ENCODE measurements around the gene NOS1.

Gene NOS1

DNA sequence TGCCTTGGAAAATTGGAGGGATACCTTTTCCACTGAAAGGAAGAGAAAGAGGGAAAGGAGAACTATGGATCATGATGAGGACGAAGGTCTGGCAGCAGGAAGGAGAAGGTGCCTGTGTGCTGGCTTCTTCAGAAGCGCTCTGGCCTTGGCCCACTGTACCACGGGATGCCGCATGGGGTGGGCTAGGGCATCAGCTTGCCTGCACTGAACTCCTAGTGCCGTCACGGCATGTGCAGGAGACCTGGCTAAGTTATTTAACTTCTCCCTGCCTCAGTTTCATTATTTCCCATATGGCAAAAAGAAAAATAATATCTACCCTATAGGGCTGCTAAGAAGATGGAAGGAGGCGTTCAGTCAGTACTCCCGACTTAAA, 199.3 kb downstream of the NOS1 start:
- TF ChIP-seq OSR1 (CRISPR knock-in tag; IDR thresholded peaks at IDR 0.05) (no peak), ZC3H10 (CRISPR knock-in tag; IDR thresholded peaks at IDR 0.05) (no peak), ZFP30 (CRISPR knock-in tag; IDR thresholded peaks at IDR 0.05) (no peak), TCF4 (CRISPR knock-in tag; IDR thresholded peaks at IDR 0.05; ENCODE audit: borderline replicate concordance) (no peak), ARNTL (CRISPR knock-in tag; IDR thresholded peaks at IDR 0.05; ENCODE audit: borderline replicate concordance, low read depth) (no peak), ZNF565 (CRISPR knock-in tag; conservative IDR thresholded peaks at IDR 0.05; ENCODE audit: low read depth) (no peak), CSDC2 (CRISPR knock-in tag; IDR thresholded peaks at IDR 0.05) (no peak), ZNF8 (CRISPR knock-in tag; IDR thresholded peaks at IDR 0.05) (no peak), BACH2 (CRISPR knock-in tag; IDR thresholded peaks at IDR 0.05; ENCODE audit: borderline replicate concordance) (no peak), ISL1 (CRISPR knock-in tag; IDR thresholded peaks at IDR 0.05) (no peak)
- TF ChIP-seq, protein P1, sequence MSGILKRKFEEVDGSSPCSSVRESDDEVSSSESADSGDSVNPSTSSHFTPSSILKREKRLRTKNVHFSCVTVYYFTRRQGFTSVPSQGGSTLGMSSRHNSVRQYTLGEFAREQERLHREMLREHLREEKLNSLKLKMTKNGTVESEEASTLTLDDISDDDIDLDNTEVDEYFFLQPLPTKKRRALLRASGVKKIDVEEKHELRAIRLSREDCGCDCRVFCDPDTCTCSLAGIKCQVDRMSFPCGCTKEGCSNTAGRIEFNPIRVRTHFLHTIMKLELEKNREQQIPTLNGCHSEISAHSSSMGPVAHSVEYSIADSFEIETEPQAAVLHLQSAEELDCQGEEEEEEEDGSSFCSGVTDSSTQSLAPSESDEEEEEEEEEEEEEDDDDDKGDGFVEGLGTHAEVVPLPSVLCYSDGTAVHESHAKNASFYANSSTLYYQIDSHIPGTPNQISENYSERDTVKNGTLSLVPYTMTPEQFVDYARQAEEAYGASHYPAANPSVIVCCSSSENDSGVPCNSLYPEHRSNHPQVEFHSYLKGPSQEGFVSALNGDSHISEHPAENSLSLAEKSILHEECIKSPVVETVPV (CRISPR knock-in tag; IDR thresholded peaks at IDR 0.05), result no peak
- TF ChIP-seq, protein P2, sequence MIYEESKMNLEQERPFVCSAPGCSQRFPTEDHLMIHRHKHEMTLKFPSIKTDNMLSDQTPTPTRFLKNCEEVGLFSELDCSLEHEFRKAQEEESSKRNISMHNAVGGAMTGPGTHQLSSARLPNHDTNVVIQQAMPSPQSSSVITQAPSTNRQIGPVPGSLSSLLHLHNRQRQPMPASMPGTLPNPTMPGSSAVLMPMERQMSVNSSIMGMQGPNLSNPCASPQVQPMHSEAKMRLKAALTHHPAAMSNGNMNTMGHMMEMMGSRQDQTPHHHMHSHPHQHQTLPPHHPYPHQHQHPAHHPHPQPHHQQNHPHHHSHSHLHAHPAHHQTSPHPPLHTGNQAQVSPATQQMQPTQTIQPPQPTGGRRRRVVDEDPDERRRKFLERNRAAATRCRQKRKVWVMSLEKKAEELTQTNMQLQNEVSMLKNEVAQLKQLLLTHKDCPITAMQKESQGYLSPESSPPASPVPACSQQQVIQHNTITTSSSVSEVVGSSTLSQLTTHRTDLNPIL (CRISPR knock-in tag; IDR thresholded peaks at IDR 0.05; ENCODE audit: low read depth), result no peak

DNA sequence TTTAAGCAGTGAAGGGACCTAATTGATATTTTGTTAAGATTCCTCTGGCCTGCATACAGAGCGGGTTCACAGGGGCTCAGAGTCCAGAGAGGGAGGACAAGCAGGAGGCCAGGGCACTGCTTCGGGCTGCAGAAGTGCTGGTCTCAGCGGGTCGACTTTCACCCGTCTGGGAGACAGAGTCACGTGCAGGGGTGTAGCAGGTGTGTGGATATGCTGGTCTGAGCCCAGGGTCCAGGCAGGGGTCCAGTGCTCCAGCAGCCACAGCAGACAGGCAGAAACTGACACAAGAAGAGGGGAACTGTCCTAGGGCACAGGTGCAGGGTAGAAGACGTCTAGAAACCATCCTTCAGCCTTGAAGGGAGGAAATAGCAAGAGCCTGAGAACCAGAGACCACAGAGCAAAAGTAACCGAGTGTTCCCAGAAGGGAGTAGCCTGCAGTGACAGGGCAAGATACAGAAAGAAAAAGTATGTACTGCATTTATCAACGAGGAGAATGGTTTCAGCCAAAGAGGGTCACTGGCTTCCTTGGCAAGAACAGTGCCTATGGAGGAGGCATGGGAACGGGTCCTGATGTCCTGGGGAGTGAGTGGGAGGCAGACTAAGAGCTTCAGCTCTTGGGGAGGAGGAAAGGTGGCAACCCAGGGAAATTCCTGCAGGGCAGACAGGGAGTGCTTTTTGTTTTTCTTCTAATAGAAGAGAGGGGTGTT, 199.8 kb downstream of the NOS1 start:
- ATAC-seq, result no peak
- TF ChIP-seq ZFP3 (CRISPR knock-in tag; IDR thresholded peaks at IDR 0.05) (no peak), ZNF70 (CRISPR knock-in tag; IDR thresholded peaks at IDR 0.05) (no peak), GLIS3 (CRISPR knock-in tag; IDR thresholded peaks at IDR 0.05) (no peak)

More for the DNA sequence above, 199.3 kb downstream of the NOS1 start:
- no peak for ATAC-seq

DNA sequence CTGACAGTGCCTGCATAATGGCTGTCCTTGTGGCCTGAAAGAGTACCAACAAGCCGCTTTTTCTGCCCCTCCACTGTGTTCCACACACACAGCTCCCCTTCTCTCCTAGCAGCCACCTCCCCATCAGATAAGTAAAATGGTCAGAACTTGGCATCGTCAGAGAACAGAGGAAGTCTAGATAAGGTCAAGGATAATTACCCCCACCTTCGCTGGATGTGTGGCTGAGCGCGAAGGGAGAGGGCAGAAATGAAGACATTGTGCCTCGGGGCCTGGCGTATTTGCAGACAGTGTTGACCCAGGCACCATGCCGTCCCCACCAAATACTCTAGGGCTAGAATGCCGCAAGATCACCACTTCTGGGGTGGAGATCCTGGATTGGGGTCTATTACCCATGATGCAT, 201.8 kb downstream of the NOS1 start:
- no peak for TF ChIP-seq ZC3H10 (CRISPR knock-in tag; IDR thresholded peaks at IDR 0.05)
- no peak for TF ChIP-seq ZNF565 (CRISPR knock-in tag; conservative IDR thresholded peaks at IDR 0.05; ENCODE audit: low read depth)
- TF ChIP-seq PATZ1 (CRISPR knock-in tag; IDR thresholded peaks at IDR 0.05; ENCODE audit: borderline replicate concordance), result no peak
- no peak for TF ChIP-seq ESRRG (CRISPR knock-in tag; IDR thresholded peaks at IDR 0.05)
- no peak for TF ChIP-seq SNAI2 (CRISPR knock-in tag; IDR thresholded peaks at IDR 0.05)
- TF ChIP-seq, protein P3, sequence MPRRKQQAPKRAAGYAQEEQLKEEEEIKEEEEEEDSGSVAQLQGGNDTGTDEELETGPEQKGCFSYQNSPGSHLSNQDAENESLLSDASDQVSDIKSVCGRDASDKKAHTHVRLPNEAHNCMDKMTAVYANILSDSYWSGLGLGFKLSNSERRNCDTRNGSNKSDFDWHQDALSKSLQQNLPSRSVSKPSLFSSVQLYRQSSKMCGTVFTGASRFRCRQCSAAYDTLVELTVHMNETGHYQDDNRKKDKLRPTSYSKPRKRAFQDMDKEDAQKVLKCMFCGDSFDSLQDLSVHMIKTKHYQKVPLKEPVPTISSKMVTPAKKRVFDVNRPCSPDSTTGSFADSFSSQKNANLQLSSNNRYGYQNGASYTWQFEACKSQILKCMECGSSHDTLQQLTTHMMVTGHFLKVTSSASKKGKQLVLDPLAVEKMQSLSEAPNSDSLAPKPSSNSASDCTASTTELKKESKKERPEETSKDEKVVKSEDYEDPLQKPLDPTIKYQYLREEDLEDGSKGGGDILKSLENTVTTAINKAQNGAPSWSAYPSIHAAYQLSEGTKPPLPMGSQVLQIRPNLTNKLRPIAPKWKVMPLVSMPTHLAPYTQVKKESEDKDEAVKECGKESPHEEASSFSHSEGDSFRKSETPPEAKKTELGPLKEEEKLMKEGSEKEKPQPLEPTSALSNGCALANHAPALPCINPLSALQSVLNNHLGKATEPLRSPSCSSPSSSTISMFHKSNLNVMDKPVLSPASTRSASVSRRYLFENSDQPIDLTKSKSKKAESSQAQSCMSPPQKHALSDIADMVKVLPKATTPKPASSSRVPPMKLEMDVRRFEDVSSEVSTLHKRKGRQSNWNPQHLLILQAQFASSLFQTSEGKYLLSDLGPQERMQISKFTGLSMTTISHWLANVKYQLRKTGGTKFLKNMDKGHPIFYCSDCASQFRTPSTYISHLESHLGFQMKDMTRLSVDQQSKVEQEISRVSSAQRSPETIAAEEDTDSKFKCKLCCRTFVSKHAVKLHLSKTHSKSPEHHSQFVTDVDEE (CRISPR knock-in tag; IDR thresholded peaks at IDR 0.05), result no peak
- no peak for TF ChIP-seq ZFP3 (CRISPR knock-in tag; IDR thresholded peaks at IDR 0.05)
- TF ChIP-seq, protein P1 (CRISPR knock-in tag; IDR thresholded peaks at IDR 0.05), result no peak
- TF ChIP-seq, protein P4, sequence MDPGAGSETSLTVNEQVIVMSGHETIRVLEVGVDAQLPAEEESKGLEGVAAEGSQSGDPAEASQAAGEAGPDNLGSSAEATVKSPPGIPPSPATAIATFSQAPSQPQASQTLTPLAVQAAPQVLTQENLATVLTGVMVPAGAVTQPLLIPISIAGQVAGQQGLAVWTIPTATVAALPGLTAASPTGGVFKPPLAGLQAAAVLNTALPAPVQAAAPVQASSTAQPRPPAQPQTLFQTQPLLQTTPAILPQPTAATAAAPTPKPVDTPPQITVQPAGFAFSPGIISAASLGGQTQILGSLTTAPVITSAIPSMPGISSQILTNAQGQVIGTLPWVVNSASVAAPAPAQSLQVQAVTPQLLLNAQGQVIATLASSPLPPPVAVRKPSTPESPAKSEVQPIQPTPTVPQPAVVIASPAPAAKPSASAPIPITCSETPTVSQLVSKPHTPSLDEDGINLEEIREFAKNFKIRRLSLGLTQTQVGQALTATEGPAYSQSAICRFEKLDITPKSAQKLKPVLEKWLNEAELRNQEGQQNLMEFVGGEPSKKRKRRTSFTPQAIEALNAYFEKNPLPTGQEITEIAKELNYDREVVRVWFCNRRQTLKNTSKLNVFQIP (CRISPR knock-in tag; IDR thresholded peaks at IDR 0.05; ENCODE audit: borderline replicate concordance, low read depth), result no peak
- no peak for TF ChIP-seq ISL1 (CRISPR knock-in tag; IDR thresholded peaks at IDR 0.05)
- TF ChIP-seq OSR1 (CRISPR knock-in tag; IDR thresholded peaks at IDR 0.05), result no peak
- no peak for TF ChIP-seq RARB (CRISPR knock-in tag; IDR thresholded peaks at IDR 0.05)
- no peak for TF ChIP-seq CSDC2 (CRISPR knock-in tag; IDR thresholded peaks at IDR 0.05)
- no peak for TF ChIP-seq ZFP30 (CRISPR knock-in tag; IDR thresholded peaks at IDR 0.05)
- TF ChIP-seq GLIS3 (CRISPR knock-in tag; IDR thresholded peaks at IDR 0.05), result no peak
- TF ChIP-seq ZNF70 (CRISPR knock-in tag; IDR thresholded peaks at IDR 0.05), result no peak
- TF ChIP-seq TOX (CRISPR knock-in tag; IDR thresholded peaks at IDR 0.05; ENCODE audit: borderline replicate concordance), result no peak
- TF ChIP-seq BACH2 (CRISPR knock-in tag; IDR thresholded peaks at IDR 0.05; ENCODE audit: borderline replicate concordance), result no peak
- TF ChIP-seq ARNTL (CRISPR knock-in tag; IDR thresholded peaks at IDR 0.05; ENCODE audit: borderline replicate concordance, low read depth), result no peak
- ATAC-seq, result no peak

All from SK-N-SH treated with all-trans-retinoic acid at 6 μM for 48 hours (cell line).